Inferior parietal cortex (tissue), 1 donor: Measurements from ENCODE around the gene GCNT1.
"Not testable (repeated sequence)": the region's sequence is repeated elsewhere in the genome, so short reads cannot be mapped to it uniquely, and the experiment has no call there.

Experiments
- DNase-seq: peaks from one replicate; pipeline ENCODE4 v3.0.0-alpha.2; 2016; ENCODE audit errors: extremely low spot score

GCNT1 gene

DNA sequence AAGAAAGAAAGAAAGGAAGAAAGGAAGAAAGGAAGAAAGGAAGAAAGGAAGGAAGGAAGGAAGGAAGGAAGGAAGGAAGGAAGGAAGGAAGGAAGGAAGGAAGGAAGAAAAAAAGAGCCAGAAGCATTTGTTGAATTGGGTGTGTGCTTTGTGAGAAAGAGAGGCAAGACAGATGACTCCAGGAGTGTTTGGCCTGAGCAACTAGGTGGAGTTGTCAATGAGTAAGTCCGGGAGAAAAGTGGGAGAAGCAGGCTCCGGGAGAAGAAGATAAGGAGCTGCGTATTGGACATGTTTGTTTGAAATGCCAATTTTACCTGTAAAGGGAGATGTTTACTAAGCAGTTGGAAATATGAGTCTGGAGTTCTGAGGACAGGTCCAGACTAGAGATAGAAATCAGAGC lies 15.1 kb upstream of the GCNT1 start:
- DNase-seq, result no peak

DNA sequence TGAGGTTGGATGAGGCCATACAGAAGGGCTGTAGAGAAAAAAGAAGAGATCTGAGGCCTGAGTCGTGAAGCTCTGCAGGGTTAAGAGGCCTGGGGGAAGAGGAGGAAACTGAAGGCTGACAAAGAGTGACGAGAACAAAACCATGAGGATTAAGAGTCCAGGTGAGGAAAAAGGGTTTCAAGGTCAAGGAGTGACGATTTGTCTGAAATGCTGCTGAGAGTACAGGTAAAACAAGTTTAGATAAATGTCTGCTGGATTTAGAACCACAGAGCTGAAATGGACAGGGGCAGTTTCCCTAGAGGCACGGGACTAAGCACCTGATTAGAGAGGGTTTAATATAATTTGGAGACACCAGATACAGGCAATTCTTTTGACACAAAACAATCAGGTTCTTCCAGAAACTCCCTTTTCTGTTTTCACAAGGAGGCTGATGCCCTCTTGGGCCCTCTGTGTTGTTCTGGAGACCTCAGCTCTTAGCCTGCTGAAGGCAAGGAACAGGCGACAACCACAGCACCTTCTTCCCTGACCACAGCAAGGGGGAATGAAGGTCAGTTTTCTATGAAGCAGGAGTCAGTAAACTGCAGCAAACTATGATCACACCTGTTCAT lies 14.6 kb upstream of the GCNT1 start:
- no peak for DNase-seq

DNA sequence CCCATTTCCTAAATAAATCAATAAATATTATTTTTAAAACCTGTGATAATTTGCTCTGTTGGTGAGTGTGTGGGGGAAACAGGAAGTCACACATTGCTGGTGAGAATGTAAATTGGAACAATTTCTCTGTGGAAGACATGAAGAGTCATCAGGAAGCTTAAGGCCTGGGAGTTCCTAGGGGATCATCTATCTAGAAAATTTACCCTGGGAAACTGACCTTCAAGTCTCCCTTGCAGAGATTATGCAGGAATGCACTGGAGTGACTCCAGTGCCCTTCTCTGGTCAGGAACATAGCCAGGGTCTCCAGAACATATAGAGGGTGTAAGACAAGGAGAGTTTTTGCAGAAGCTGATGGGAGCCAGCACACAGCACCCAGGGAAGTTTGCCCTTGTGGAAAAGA lies 13.0 kb upstream of the GCNT1 start:
- no peak for DNase-seq

- no peak for DNase-seq
Measured at GRCh38 chr9:76448501-76448900, 10.5 kb upstream of the GCNT1 start.

GRCh38 chr9:76451234-76451633 lies 7.7 kb upstream of the GCNT1 start:
- no peak for DNase-seq

- DNase-seq, result no peak
Measured at GRCh38 chr9:76452839-76453238, 6.1 kb upstream of the GCNT1 start.

DNA sequence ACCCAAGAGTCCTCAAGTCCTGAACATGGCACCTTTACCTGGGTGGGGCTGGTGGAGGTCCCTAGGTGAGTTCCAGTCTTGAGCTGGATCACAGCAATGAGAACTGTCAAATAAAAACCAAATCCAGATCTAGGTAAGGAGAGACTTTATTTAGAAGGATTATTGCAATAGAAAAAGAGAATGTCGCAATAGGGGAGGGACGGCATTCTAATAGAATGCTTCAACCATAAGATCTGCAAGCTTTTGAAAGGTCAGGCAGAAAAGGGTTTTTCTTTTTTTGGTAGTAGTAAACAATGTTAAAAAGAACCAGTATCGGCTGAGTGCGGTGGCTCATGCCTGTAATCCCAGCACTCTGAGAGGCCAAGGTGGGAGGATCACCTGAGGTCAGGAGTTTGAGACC lies 5.2 kb upstream of the GCNT1 start:
- DNase-seq, result no peak

DNA sequence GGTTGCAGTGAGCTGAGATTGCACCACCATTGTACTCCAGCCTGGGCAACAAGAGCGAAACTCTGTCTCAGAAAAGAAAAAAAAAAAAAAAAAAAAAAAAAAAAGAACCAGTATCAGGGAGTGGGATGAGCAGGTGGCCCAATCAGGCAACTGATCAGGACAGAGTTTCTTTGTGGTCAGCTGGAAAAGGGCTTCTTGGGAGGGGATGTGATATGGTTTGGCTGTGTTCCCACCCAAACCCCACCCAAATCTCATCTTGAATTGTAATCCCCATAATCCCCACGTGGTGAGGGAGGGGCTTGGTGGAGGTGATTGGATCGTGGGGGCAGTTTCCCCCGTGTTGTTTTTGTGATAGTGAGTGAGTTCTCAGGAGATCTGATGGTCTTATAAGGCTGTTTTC lies 4.7 kb upstream of the GCNT1 start:
- no peak for DNase-seq

DNA sequence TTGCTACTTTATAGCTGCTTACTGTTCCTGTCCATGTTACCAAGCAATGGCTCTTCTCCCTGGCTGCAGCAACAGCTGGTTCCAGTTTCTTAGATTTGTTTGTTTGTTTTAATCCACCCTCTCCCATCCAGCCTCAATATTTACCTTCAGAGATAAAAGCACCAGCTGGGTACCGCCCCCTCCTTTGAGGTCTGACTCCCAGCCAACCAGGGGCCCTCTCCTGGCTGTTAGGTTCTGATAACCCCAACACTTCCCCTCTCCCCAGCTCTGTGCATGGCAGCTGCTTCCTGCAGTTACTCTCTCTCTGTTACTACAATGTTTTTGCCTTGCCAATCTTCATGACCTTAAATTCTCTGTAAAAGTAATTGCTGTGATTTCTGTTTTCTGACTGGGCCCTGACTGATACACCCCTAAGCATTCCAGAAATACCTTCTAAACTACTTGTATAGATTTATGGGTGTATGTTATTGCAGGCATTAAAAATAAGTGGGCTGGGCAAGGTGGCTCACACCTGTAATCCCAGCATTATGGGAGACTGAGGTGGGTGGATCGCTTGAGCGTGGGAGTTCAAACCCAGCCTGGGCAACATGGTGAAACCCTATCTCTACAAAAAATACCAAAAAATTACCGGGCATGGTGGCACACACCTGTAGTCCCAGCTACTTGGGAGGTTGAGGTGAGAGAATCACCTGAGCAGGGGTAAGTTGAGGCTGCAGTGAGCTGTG lies 2.6 kb upstream of the GCNT1 start:
- DNase-seq, result no peak

GRCh38 chr9:76459694-76460635 lies 983 bp downstream of the GCNT1 start:
- DNase-seq, result peak; percentile 32

GRCh38 chr9:76462126-76462525 lies 3.1 kb downstream of the GCNT1 start:
- no peak for DNase-seq

DNA sequence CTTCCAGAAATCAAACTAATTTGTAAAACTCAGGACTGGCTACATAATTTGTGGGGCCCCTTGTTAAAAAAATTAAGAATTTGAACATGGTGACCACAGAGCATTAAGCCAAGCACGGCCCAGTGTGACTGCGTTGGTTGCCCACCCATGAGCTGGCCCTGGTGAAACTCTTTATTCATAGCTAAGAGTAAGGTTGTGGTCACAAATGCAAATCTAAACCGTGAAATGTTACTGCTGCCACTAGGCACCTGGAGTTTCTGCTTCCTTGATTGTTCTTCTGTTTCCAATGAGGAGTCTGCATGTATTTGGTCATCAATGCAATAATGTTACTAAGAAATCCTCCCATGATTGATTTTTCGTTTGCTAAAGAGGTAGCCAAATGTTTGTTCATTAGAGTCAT lies 4.2 kb downstream of the GCNT1 start:
- no peak for DNase-seq

GRCh38 chr9:76464706-76465105 lies 5.7 kb downstream of the GCNT1 start:
- DNase-seq, result no peak

DNA sequence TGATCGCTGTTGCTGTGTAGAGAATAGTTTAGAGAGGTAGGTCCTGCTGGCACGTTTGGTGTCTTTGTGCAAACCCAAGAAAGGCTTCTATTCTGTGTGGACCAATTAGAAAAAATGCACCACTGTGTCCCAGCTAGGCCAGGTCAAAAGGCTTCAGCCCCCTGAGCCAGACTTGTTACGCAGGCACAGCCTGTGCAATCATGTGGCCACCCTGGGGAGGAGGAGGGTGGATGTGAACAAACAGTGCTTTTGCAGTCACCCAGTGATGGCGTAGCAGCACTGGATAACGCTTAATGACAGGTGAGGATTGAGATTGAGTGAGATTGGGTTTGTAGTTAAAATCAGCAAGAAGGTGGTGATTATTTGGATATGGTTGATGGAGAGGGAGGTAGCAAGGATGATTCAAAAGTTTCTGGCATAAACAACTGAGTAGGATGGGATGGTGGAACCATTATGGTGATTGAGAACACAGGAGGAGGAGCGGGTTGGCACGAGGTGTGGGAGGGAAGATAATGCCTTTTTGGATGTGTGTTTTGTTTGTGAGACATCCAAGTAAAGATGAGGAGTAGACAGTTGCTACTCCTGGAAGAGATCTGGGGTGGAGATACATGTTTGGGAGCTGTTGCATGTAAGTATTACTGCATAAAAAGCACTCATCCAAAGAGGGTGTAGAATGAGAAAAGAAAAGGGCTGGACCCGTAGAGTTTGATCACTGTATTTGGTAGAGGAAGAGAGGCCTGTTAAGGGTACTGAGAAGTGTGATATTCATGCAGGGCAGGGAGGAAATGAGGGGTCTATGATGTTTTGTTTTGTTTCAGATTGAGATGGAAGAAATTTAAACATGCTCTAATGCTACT lies 6.7 kb downstream of the GCNT1 start:
- DNase-seq, result no peak

DNA sequence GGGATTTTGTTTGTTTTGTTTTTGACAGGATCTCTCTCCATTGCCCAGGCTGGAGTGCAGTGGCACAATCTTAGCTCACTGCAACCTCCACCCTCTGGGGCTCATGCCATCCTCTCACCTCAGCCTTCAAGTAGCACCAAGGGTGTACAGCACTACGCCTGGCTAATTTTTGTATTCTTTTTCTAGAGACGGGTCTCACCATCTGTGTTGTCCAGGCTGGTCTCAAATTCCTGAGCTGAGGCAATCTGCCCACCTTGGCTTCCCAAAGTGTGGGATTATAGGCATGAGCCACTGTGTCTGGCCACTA lies 7.3 kb downstream of the GCNT1 start:
- DNase-seq, result no peak

- no peak for DNase-seq
Measured at GRCh38 chr9:76474419-76474818, 15.4 kb downstream of the GCNT1 start.

GRCh38 chr9:76475686-76476085 lies 16.7 kb downstream of the GCNT1 start:
- DNase-seq, result no peak

- DNase-seq, result not testable (repeated sequence)
Measured at GRCh38 chr9:76477818-76478217, 18.8 kb downstream of the GCNT1 start.

DNA sequence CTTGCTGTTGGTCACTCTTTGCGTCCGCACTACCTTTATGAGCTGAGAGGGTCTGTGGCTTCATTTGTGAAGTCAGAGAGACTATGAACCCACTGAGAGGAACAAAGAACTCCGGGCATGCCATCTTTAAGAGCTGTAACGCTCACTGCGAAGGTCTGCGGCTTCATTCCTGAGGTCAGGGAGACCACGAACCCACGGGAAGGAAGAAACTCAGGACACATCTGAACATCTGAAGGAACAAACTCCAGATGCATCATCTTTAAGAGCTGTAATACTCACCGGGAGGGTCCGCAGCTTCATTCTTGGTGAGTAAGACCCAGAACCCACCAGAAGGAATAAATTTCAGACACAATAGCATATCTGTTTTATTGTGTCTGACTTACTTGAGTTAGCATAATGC lies 19.2 kb downstream of the GCNT1 start:
- DNase-seq, result no peak

- not testable (repeated sequence) for DNase-seq
Measured at GRCh38 chr9:76479337-76479736, 20.4 kb downstream of the GCNT1 start.

DNA sequence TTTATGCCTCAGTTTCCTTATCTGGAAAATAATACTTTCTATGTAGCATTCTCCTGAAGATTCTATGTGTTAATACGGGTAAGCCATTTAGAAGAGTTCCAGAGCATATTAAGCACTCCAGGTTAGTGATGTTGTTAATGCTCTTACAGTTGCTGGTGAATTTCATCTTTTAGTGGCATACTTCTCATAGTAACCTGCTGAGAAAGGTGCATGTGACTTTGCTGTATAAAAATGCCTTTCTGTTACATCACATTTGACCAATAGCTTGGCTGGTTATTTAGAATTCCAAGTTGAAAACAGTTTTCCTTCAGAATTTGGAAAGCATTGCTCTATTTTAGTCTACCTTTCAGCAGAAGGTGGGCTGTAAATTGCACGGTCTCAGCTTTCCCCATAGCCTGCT lies 27.2 kb downstream of the GCNT1 start:
- DNase-seq, result no peak
